Measurements from ENCODE around the gene ADRA2B.

DNA sequence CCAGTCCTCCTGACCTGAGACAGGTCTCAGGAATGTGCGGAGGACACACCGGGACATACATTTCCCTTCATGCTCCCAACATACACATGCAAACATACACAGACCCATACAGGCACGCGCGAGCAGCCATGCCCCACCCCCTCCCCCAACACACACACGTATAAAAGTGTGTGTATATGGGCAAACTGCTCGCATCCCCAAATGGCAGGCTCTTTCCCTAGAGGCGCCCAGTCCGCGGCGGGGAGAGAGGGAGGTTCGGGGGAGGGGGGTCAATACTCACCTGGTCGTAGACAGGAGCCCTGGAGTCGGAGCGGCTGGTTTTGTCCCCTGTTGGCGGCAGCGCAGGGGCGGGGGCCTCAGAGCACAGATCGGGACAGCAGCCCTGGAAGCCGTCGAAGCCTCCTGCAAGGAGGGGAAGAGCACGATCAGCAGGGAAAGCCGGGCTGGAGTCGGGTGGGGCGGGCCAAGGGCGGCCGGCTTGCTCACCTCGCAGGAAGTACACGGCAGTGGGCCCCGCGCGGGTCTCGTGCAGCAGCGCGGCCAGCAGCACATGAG lies 28.2 kb upstream of the ADRA2B start:
- TF ChIP-seq, protein P1, sequence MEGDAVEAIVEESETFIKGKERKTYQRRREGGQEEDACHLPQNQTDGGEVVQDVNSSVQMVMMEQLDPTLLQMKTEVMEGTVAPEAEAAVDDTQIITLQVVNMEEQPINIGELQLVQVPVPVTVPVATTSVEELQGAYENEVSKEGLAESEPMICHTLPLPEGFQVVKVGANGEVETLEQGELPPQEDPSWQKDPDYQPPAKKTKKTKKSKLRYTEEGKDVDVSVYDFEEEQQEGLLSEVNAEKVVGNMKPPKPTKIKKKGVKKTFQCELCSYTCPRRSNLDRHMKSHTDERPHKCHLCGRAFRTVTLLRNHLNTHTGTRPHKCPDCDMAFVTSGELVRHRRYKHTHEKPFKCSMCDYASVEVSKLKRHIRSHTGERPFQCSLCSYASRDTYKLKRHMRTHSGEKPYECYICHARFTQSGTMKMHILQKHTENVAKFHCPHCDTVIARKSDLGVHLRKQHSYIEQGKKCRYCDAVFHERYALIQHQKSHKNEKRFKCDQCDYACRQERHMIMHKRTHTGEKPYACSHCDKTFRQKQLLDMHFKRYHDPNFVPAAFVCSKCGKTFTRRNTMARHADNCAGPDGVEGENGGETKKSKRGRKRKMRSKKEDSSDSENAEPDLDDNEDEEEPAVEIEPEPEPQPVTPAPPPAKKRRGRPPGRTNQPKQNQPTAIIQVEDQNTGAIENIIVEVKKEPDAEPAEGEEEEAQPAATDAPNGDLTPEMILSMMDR (IDR thresholded peaks at IDR 0.05) = no peak
- no peak for TF ChIP-seq POLR2A (IDR thresholded peaks at IDR 0.05)

All from lower leg skin (tissue), 3 donors.